ENCODE measurements around the gene PREPL. TPM values are rescaled to one million over a fixed set of nuclear protein-coding genes. Genes with fewer than 3 reads are reported as not detected.
"Not testable (repeated sequence)": the region's sequence is repeated elsewhere in the genome, so short reads cannot be mapped to it uniquely, and the experiment has no call there.

The PREPL gene
- total RNA-seq, 2 donors from 2014 or later = 29.6 to 35.6 TPM

GRCh38 chr2:44304258-44304657, 57.0 kb downstream of the PREPL start:
- Histone ChIP-seq H3K27ac (no peak overlapping the region), H3K9me3 (no peaks in the 10 kb centered on the region), H3K27me3 (no peaks in the 10 kb centered on the region), H3K36me3 (no peaks in the 10 kb centered on the region), H3K4me3 (no peak overlapping the region), H3K9ac (ENCODE audit: low read depth in 2 of 2, low read length in 2 of 2) (no peak overlapping the region), H3K4me1 (no peaks in the 10 kb centered on the region)
- DNase-seq = no peak
- no peak for TF ChIP-seq CTCF (IDR thresholded peaks at IDR 0.05)
- intact Hi-C loops (cut with DNase I) = no loop called here

- DNase-seq; H3K9me3 ChIP-seq; H3K27ac ChIP-seq; H3K4me1 ChIP-seq; H3K4me3 ChIP-seq; H3K27me3 ChIP-seq; H3K9ac ChIP-seq (ENCODE audit: low read depth in 2 of 2, low read length in 2 of 2); intact Hi-C loops (cut with DNase I); H3K36me3 ChIP-seq: not testable (repeated sequence)
Measured at GRCh38 chr2:44303766-44304165, 57.5 kb downstream of the PREPL start.

GRCh38 chr2:44301111-44301510, 60.2 kb downstream of the PREPL start:
- no peaks in the 10 kb centered on the region for H3K27me3 ChIP-seq
- H3K27ac ChIP-seq = no peak overlapping the region
- H3K4me3 ChIP-seq = no peak overlapping the region
- no peaks in the 10 kb centered on the region for H3K4me1 ChIP-seq
- intact Hi-C loops (cut with DNase I) = no loop called here
- H3K36me3 ChIP-seq = no peaks in the 10 kb centered on the region
- H3K9ac ChIP-seq (ENCODE audit: low read depth in 2 of 2, low read length in 2 of 2) = no peak overlapping the region
- DNase-seq = no peak
- no peaks in the 10 kb centered on the region for H3K9me3 ChIP-seq
- TF ChIP-seq CTCF (IDR thresholded peaks at IDR 0.05) = no peak

GRCh38 chr2:44299635-44300034, 61.7 kb downstream of the PREPL start:
- no peaks in the 10 kb centered on the region for H3K4me1 ChIP-seq
- no peaks in the 10 kb centered on the region for H3K27me3 ChIP-seq
- H3K9me3 ChIP-seq = no peaks in the 10 kb centered on the region
- intact Hi-C loops (cut with DNase I) = no loop called here
- TF ChIP-seq CTCF (IDR thresholded peaks at IDR 0.05) = no peak
- H3K4me3 ChIP-seq = no peak overlapping the region
- no peak for DNase-seq
- no peak overlapping the region for H3K27ac ChIP-seq
- H3K36me3 ChIP-seq = no peaks in the 10 kb centered on the region
- no peak overlapping the region for H3K9ac ChIP-seq (ENCODE audit: low read depth in 2 of 2, low read length in 2 of 2)

DNA sequence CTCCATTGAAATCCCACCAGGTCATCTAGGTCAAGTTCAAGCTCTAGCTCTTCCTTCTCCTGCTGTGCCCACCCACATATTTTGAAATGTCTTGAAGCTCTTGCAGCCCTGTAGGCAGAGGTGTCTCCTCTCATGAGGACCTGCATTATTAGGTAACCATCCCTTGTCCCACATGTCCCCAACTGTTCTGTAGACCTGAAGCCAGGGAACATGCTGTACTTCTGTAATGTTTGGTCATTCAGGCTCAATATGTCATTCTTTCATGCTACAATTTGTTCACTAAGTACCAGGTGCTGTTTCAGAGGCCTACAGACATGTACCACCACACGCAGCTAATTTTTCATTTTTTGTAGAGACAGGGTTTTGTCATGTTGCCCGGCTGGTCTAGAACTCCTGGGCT, 63.9 kb downstream of the PREPL start:
- Histone ChIP-seq H3K4me3 (no peak overlapping the region), H3K4me1 (no peaks in the 10 kb centered on the region), H3K27me3 (no peaks in the 10 kb centered on the region), H3K9ac (ENCODE audit: low read depth in 2 of 2, low read length in 2 of 2) (no peak overlapping the region), H3K9me3 (no peaks in the 10 kb centered on the region), H3K36me3 (no peaks in the 10 kb centered on the region), H3K27ac (no peak overlapping the region)
- intact Hi-C loops (cut with DNase I) = no loop called here
- DNase-seq = no peak
- TF ChIP-seq CTCF (IDR thresholded peaks at IDR 0.05) = no peak

DNA sequence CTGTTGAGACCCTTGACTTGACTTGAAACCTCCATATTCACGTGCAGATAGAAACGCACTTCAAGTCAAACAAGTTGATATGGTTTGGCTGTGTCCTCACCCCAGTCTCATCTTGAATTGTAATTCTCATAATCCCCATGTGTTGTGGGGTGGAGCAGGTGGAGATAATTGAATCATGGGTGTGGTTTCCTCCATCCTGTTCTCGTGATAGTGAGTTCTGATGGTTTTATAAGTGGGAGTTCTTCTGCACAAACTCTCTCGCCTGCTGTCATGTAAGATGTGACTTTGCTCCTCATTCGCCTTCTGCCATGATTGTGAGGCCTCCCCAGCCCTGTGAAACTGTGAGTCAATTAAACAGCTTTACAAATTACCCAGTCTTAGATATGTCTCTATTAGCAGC, 64.6 kb downstream of the PREPL start:
- H3K36me3 ChIP-seq = no peaks in the 10 kb centered on the region

More for the DNA sequence above, 64.6 kb downstream of the PREPL start:
- no peak overlapping the region for H3K9ac ChIP-seq (ENCODE audit: low read depth in 2 of 2, low read length in 2 of 2)
- intact Hi-C loops (cut with DNase I) = no loop called here
- no peak for DNase-seq
- no peaks in the 10 kb centered on the region for H3K9me3 ChIP-seq
- TF ChIP-seq CTCF (IDR thresholded peaks at IDR 0.05) = no peak
- H3K27ac ChIP-seq = no peak overlapping the region
- H3K4me1 ChIP-seq = peaks cover under 1% of the 10 kb centered on the region
- H3K4me3 ChIP-seq = no peak overlapping the region
- no peaks in the 10 kb centered on the region for H3K27me3 ChIP-seq

Data from colonic mucosa (tissue), 4 donors.